ENCODE data around the gene CA9. TPM values are rescaled to one million over a fixed set of nuclear protein-coding genes. Genes with fewer than 3 reads are reported as not detected.
"Not testable (repeated sequence)": the region's sequence is repeated elsewhere in the genome, so short reads cannot be mapped to it uniquely, and the experiment has no call there.

Gene CA9
- 1 to 10 TPM in 4 of 12 donors, under 1 TPM in 6, not detected in 2; 0.42 to 6.9 (median 0.75) TPM for polyA plus RNA-seq (ENCODE audit: insufficient read length in 12 of 12)
- long read RNA-seq, donor 1, result 0 reads
- long read RNA-seq, donor 2, partial matches to known transcripts, result 22,472 of 29,450 reads
- long read RNA-seq, donor 2, other reads (novel, unspliced or antisense), result 6,978 of 29,450 reads
- long read RNA-seq, donor 3, partial matches to known transcripts, result 5,323 of 8,734 reads
- long read RNA-seq, donor 3, other reads (novel, unspliced or antisense), result 3,410 of 8,734 reads
- long read RNA-seq, donor 4, partial matches to known transcripts, result 21 of 21 reads
- long read RNA-seq, donor 4, other reads (novel, unspliced or antisense), result 0 of 21 reads
- long read RNA-seq, donor 5, result 0 reads
- long read RNA-seq, donor 6, partial matches to known transcripts, result 8,168 of 8,969 reads
- long read RNA-seq, donor 6, other reads (novel, unspliced or antisense), result 801 of 8,969 reads
- long read RNA-seq, donor 7, partial matches to known transcripts, result 5,230 of 6,093 reads
- long read RNA-seq, donor 7, other reads (novel, unspliced or antisense), result 863 of 6,093 reads
- long read RNA-seq, donor 8, partial matches to known transcripts, result 14,832 of 17,461 reads
- long read RNA-seq, donor 8, other reads (novel, unspliced or antisense), result 2,629 of 17,461 reads
- long read RNA-seq, donor 9, result 0 reads
- long read RNA-seq, donor 10, partial matches to known transcripts, result 7,745 of 20,348 reads
- long read RNA-seq, donor 10, other reads (novel, unspliced or antisense), result 12,603 of 20,348 reads
- long read RNA-seq, donor 11, partial matches to known transcripts, result 6,623 of 12,851 reads
- long read RNA-seq, donor 11, other reads (novel, unspliced or antisense), result 6,228 of 12,851 reads

DNA sequence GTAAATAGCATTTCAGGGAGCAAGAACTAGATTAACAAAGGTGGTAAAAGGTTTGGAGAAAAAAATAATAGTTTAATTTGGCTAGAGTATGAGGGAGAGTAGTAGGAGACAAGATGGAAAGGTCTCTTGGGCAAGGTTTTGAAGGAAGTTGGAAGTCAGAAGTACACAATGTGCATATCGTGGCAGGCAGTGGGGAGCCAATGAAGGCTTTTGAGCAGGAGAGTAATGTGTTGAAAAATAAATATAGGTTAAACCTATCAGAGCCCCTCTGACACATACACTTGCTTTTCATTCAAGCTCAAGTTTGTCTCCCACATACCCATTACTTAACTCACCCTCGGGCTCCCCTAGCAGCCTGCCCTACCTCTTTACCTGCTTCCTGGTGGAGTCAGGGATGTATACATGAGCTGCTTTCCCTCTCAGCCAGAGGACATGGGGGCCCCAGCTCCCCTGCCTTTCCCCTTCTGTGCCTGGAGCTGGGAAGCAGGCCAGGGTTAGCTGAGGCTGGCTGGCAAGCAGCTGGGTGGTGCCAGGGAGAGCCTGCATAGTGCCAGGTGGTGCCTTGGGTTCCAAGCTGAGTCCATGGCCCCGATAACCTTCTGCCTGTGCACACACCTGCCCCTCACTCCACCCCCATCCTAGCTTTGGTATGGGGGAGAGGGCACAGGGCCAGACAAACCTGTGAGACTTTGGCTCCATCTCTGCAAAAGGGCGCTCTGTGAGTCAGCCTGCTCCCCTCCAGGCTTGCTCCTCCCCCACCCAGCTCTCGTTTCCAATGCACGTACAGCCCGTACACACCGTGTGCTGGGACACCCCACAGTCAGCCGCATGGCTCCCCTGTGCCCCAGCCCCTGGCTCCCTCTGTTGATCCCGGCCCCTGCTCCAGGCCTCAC lies at the start of gene CA9:
Gene CA9, plus strand, starts transcription at position 797 of the 893 bp plus-strand sequence. Its CDS starts 32 bp downstream, at position 829.
- DNase-seq, result no peak

DNA sequence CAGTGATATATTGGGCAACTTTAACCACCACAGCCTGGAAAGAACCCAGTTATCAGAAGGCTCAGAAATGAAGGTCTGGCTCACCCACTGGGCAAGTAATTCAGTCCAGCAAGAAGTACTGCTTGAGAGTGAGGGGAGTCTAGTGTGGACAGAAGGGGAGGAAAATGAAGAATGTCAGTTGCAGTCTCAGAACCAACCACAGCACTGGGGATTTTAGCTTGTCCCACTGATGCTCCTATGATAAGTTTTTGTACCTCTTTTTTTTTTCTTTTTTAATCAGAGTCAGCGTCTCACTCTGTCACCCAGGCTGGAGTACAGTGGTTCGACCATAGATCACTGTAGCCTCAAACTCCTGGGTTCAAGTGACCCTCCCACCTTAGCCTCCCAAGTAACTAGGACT lies 46.2 kb upstream of the CA9 start:
- no peak for DNase-seq

DNA sequence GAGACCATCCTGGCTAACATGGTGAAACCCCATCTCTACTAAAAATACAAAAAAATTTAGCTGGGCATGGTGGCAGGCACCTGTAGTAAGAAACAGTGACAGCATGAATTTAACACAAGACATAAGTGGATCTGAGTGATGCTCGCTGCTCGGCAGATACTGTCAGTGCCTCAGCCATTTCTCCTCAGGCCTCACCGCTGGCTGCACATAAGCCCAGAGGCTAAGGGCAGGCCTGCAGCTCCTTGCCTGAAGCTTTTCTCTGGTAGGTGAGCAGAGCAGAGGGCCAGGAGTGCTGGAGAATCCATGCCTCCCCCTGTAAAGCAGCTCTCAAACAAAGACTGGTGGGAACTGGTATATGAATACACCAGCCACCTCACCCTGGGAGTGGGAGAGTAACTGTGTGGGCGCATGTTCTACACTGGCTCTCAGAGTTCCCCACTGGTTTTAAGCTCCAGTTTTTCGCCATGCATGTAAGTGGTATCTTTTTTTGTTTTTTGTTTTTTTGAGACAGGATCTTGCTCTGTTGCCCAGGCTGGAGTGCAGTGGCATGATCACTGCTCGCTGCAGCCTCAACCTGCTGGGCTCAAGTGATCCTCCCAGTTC lies 45.2 kb upstream of the CA9 start:
- no peak for DNase-seq

DNA sequence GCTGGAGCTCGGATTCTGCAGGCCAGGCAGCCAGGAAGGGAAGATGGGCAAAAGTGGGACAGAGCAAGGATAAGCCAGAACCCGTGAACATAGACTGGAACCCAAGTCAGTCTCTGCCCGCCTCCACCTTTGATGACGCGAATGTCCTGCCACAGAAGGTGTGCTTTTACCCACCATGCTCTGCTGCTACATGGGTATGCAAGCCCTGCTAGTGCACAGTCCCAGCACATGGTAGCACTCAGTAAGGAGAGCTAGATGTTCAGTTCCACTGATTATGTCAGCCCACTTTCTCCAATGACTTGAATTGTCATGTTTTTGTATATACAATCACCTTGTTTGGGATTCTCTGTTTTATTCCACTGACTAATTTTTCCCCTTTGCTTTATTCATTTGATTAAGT lies 44.1 kb upstream of the CA9 start:
- no peak for DNase-seq

DNA sequence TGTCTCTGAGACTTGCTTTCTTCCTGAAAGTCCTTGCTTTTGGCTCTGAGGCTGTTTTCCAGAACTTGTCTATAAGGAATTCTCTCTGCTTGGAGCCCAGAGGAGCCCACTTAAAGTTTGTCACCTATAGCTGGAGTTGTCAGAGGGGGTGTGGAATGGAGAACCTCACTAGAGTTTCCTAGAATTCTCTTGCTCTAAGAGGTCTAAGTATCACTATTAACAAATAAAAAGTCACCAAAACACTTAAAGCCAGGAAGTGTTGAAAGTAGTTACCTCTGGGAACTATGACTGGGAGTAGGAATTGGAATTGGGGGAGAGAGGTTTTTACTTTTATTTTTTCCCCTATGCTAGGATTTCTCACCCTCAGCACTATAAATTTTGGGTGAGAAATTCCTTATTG lies 38.0 kb upstream of the CA9 start:
- DNase-seq, result no peak

DNA sequence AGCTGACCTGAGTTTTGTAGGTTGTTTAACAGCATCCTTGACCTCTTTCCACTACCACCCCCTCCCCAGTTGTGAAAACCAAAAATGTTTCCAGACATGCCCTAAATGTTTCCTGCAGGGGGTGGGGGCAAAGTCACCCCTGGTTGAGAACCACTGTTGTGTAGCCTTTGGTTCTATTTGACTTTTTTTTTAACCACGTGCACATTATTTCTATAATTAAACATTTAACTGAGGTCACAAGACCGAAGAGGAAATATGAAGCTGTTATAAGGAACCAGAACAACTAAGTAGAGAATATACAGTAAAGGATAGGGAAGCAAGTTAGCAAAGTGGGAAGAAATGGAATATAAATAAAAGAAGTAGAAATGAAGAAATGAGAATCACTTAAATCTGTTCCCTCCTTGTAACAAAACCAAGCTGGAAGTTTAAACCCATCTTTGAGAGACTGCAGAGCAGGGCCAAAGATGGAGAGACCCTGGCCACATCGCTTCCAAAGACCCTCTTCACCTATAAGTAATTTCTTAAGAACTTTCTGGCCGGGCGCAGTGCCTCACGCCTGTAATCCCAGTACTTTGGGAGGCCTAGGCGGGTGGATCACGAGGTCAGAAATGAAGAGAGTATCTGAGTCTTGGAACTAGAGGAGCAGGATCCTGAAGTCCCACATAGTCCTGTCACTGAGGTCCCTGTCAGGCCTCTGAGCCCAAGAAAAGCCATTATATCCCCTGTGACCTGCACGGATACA lies 37.4 kb upstream of the CA9 start:
- DNase-seq, result no peak

DNA sequence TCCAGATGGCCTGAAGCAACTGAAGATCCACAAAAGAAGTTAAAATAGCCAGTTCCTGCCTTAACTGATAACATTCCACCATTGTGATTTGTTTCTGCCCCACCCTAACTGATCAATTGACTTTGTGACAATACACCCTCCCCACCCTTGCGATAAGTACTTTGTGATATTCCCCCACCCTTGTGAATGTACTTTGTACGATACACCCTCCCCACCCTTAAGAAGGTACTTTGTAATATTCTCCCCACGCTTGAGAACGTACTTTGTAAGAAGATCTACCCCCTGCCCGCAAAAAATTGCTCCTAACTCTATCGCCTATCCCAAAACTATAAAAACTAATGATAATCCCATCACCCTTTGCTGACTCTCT lies 36.9 kb upstream of the CA9 start:
- DNase-seq, result not testable (repeated sequence)

DNA sequence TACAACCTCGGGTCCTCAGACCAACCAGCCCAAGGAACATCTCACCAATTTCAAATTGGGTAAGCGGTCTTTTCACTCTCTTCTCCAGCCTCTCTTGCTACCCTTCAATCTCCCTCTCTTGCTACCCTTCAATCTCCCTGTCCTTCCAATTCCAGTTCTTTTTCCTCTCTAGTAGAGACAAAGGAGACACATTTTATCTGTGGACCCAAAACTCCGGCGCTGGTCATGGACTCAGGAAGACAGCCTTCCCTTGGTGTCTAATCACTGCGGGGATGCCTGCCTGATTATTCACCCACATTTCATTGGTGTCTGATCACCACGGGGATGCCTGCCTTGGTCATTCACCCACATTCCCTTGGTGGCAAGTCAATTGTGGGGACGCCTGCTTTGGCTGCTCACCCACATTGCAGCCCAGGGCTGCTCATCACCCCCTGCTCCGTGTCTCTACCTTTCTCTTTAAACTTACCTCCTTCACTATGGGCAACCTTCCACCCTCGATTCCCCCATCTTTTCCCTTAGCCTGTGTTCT lies 36.2 kb upstream of the CA9 start:
- not testable (repeated sequence) for DNase-seq

DNA sequence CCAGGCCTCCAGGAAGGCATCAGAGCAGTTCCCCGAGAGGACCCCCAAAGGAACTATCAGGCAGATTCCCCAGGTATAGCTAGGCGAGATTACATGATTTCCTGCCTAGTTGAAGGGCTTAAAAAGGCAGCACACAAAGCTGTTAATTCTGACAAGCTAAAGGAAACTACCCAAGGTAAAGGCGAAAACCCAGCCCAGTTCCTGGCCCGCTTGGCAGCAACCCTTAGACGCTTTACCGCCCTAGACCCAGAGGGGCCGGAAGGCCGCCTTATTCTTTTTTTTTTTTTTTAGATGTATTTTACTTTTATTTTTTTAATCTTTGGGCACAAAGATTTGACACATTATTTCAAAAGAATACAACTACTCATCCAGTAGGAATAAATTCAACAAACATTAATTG lies 35.0 kb upstream of the CA9 start:
- DNase-seq, result not testable (repeated sequence)

DNA sequence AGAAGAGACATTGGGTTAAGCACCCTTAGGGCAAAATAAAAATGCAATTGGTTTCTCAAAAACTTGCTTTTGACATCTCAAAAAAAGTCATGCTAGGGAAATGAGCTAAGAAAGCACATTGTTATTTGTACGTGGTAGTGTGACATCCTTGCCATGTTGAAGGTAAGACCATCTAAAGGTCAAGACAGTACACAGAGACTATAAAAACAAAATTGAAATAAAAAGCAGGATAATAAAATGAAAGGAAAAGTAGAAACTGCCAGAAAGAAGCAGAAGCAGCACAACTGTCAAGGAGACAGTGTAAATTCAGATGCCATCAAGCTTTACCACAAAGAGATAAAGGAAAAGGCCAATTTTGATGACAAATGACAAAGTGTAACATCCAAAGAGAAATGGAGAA lies 34.5 kb upstream of the CA9 start:
- DNase-seq, result not testable (repeated sequence)

DNA sequence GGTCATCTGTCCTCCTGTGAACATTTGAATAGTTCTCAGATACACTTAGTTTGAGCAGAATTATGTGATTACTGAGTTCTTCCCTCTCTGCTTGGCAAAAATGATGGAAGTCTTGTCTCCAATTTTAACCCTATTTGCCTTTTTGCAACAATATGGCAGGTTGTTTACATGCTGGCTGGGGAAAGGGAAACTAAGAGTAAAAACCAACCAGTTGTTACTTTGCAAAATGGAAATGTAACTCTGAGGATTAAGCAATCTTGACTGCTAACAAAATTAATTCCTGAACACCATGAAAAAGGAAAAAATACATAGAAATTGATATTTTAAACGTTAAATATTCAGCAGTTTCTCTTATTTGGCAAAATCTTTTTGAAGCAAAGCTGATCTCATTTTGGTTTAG lies 34.1 kb upstream of the CA9 start:
- DNase-seq, result no peak

DNA sequence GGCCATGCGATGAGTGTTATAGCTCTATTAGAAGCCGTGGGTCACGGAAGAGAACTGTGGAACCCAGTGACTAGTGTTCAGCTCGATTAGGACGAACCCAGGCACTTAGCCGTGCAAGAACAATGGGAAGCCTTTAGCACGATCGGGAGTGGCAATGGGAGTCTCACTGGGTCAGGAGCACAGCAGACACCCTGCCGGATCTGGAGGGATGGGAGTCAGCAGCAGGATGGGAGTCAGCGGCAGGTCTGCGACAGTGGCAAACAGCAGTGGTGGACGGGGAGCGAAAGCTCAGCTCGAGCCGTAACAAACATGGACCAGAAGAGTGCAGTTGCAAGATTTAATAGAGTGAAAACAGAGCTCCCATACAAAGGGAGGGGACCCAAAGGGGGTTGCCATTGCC lies 33.3 kb upstream of the CA9 start:
- DNase-seq, result not testable (repeated sequence)

DNA sequence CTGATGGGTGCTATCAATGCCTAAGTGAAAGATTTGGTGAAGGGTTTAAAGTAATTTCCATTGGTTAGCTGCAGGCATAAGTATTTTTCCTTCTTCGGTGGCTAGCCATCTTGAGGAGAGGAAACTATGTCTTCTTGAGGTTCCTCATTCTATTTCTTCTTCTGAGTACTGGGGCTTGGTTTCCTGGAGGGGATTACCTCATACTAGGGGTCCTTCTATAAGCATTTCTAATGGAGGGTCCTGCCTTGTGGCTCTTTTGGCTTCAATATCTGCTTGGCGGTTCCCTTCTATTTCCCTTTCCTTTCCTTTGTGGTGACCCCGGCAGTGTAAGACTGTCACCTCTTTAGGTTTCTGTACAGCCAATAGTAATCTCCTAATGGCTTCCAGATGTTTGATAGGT lies 32.2 kb upstream of the CA9 start:
- not testable (repeated sequence) for DNase-seq

DNA sequence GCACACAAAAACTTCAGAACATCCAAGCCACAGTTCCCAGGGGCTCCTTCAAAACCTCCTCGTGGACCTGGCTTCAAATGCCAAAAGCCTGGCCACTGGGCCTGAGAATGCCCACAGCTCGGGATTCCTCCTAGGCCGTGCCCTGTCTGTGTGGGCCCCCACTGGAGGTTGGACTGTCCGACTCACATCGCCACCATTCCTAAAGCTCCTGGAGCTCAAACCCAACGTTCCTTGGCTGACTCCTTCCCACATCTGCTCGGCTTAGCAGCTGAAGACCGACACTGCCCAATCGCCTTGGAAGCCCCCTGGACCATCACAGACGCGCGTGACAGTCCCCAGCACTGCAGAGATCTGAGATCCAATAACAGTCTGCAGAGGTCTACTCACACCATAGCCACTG lies 30.7 kb upstream of the CA9 start:
- no peak for DNase-seq

DNA sequence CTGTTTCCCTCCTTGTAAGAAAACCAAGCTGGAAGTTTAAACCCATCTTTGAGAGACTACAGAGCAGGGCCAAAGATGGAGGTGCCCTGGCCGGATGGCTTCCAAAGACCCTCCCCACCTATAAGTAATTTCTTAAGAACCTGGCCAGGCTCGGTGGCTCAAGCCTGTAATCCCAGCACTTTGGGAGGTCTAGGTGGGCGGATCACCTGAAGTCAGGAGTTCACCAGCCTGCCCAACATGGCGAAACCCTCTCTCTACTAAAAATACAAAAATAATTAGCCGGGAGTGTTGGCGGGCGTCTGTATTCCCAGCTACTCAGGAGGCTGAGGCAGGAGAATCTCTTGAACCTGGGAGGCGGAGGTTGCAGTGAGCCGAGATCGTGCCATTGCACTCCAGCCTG lies 28.0 kb upstream of the CA9 start:
- DNase-seq, result not testable (repeated sequence)

DNA sequence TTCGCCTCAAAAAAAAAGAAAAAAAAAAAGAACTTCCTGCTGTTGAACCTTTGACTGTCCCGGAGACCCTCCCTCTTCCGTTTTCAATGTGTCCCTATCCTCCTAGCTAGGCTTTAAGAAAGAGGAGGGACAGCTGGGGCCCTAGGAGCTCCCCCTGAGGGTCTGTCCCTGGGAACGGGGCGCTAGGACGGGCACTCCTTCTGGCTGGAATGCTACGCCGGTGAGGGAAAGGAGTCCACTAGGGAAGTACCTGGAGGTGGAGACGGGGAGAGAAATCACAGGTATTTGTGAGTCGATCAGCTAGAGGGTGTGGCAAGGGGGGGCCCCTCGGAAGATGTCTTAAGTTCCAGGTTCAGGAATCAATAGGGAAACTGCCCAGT lies 27.6 kb upstream of the CA9 start:
- DNase-seq, result no peak

DNA sequence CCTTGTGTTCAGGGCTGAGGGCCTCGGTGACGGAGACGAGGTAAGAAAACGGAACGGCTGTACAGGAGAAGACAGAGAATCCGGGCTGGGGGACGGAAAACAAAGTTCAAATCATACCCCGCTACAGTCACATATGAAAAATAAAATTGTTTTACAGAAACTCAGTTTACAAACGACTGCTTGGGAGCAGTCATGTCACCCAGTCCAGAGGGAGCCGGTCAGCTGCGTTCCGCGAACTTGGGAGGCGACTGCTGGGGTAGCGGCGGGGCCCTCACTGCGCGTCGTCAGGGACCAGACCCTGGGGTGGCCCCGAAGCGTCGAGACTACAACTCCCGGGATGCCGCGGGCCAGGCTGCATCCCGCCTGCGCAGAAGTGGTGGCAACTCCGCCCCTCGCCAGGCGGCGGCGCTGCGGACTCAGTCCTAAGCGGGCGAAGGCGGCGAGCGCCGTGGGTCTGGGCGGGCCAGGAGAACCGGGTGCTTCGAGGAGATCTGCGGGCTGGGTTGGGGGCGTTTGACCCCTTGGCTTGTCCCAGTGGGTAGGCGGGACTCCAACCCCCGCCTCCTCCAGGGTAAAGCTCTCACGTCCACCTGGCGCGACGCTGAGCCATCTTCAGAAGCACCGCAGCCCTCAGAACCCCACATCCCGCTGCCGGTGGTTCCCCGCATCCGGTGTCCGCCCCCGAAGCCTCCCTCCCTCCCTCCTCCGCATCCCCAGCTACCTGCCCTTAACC lies 27.0 kb upstream of the CA9 start:
- DNase-seq, result peak; percentile 95

DNA sequence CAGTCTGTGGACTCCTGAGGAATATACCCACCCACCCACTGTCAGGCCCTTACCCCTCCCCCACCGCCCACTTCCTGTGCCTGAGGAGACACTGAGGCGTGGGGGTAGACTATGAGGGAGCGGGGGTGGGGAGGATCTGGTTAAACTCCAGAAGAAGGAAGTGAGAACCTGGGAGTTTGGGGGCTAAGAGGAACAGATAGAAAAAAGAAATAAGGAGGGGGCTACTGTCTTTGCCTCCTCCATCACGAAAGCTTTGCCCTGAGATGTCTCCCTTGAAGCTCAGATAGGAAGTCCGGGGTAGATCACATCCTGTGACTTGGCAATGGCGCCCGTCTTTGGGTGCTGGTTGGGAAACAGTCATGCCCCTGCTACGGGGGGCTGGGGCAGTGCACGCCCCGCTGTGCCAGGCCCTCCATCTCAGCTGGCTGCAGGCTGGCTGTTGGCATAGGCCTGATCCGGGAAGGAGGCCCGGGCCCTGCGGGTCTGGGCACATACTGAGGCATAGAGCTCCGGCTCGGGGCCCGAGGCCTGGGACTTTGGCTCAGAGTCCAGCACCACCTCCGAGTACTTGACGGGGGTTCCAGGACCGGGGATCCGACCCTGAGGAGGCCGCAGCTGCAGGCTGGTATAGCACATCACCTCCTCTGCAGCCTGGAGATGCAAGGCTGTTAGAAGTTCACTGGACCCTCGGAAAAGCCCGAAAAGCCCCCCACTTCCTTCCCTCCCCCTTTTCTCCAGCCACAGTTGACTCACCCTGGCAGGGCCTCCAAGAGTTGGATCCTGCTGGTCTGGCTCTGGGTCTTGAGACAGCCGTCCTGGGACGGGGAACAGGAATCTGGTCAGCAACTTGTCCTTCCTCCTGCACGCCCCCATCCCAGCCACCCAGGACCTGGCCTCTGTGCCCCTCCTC lies 24.0 kb upstream of the CA9 start:
- no peak for DNase-seq

Data from muscle of arm (tissue), 14 donors.